ENCODE results near the gene CPA2. TPM values are rescaled to one million over a fixed set of nuclear protein-coding genes. Genes with fewer than 3 reads are reported as not detected.

The CPA2 gene
- total RNA-seq, 1 donor from 2014 or later: not detected

Other genes with a start within 250 kb of the CPA2 start
- gene ZC3HC1, start 215.5 kb upstream of the CPA2 start, total RNA-seq: 16.3 TPM
- gene KLHDC10, start 196.3 kb upstream of the CPA2 start, total RNA-seq: 99.1 TPM
- 12.6 TPM for gene TMEM209, start 61.5 kb upstream of the CPA2 start, total RNA-seq
- gene SSMEM1, start 59.0 kb upstream of the CPA2 start, total RNA-seq: not detected
- under 0.01 TPM for gene CPA4, start 26.3 kb downstream of the CPA2 start, total RNA-seq
- gene CPA5, start 78.0 kb downstream of the CPA2 start, total RNA-seq: not detected
- not detected for gene CPA1, start 113.6 kb downstream of the CPA2 start, total RNA-seq
- 11.4 TPM for gene CEP41, start 174.2 kb downstream of the CPA2 start, total RNA-seq
- 65.6 TPM for gene MEST, start 225.2 kb downstream of the CPA2 start, total RNA-seq